PC-9 (cell line): ENCODE measurements around the gene OR4D2. TPM values are rescaled to one million over a fixed set of nuclear protein-coding genes. Genes with fewer than 3 reads are reported as not detected.

Experiments used
- BruUV-seq: library from RNA; stranded (reverse); fragments of 400-500 nt; replicated peaks from 2 replicates; lab custom pipeline; 2021; lab: Mats Ljungman, UMichigan
- CTCF ChIA-PET: fragments of 300-600 bp; sonication (Branson Sonifier 250); formaldehyde crosslinking; loops from one replicate; lab custom pipeline; 2022; ENCODE audit warnings: antibody characterized with exemption; lab: Charles Lee
- POLR2A ChIA-PET: fragments of 300-600 bp; sonication (Branson Sonifier 250); formaldehyde crosslinking; loops from one replicate; lab custom pipeline; 2022; ENCODE audit warnings: antibody characterized with exemption; ENCODE audit not compliant: unreplicated experiment; lab: Charles Lee
- DNase-seq, 2 experiments: peaks; one replicate each; pipeline versions ENCODE4 v3.0.0 to v3.0.0-alpha.2; 2015 to 2022; ENCODE audit warnings: mixed read lengths in 1 of 2
- H2AFZ ChIP-seq: fragments of 200-600 bp; sonication (generic); 2 replicates; pipeline ENCODE4 v1.8.1; 2017; ENCODE audit warnings: antibody characterized with exemption
- H3F3A ChIP-seq: fragments of 200-600 bp; sonication (generic); 2 replicates; pipeline ENCODE4 v1.8.1; 2017; ENCODE audit warnings: antibody characterized with exemption, mild to moderate bottlenecking, low read depth; ENCODE audit not compliant: insufficient read depth
- H3K27ac ChIP-seq: fragments of 200-600 bp; sonication (generic); 2 replicates; pipeline ENCODE4 v1.6.1; 2016; ENCODE audit warnings: mixed run types
- H3K27me3 ChIP-seq: fragments of 200-600 bp; sonication (generic); 2 replicates; pipeline ENCODE4 v1.6.1; 2016; ENCODE audit warnings: low read depth, mixed run types; ENCODE audit not compliant: insufficient read depth
- H3K36me3 ChIP-seq: fragments of 200-600 bp; sonication (generic); 2 replicates; pipeline ENCODE4 v1.6.1; 2016; ENCODE audit warnings: low read depth, mixed run types
- H3K4me1 ChIP-seq: fragments of 200-600 bp; sonication (generic); replicated peaks from 2 replicates; pipeline ENCODE4 v1.6.1; 2016; ENCODE audit warnings: mixed run types; ENCODE audit not compliant: insufficient read depth
- H3K4me2 ChIP-seq: fragments of 200-600 bp; sonication (generic); 2 replicates; pipeline ENCODE4 v1.6.1; 2017; ENCODE audit warnings: mixed run types
- H3K4me3 ChIP-seq: fragments of 200-600 bp; sonication (generic); 2 replicates; pipeline ENCODE4 v1.6.1; 2016; ENCODE audit warnings: mixed run types
- H3K79me2 ChIP-seq: fragments of 200-600 bp; sonication (generic); 2 replicates; pipeline ENCODE4 v1.6.1; 2017; ENCODE audit warnings: low read depth, mixed run types
- H3K9me2 ChIP-seq: fragments of 200-600 bp; sonication (generic); 2 replicates; pipeline ENCODE4 v1.8.1; 2017; ENCODE audit warnings: mild to moderate bottlenecking; ENCODE audit not compliant: insufficient read depth
- H3K9me3 ChIP-seq: fragments of 200-600 bp; sonication (generic); 2 replicates; pipeline ENCODE4 v1.8.1; 2016; ENCODE audit warnings: low read depth; ENCODE audit not compliant: insufficient read depth
- H4K20me1 ChIP-seq: fragments of 200-600 bp; sonication (generic); 2 replicates; pipeline ENCODE4 v1.8.1; 2017; ENCODE audit not compliant: insufficient read depth
- CTCF ChIP-seq: fragments of 200-600 bp; sonication (generic); conservative IDR thresholded peaks from 2 replicates; pipeline ENCODE4 v1.6.1; 2017; ENCODE audit warnings: mixed run types, antibody characterized with exemption, mild to moderate bottlenecking, moderate library complexity
- EZH2 ChIP-seq: fragments of 200-600 bp; sonication (generic); IDR thresholded peaks from 2 replicates; pipeline ENCODE4 v1.8.0; 2017; ENCODE audit warnings: antibody characterized with exemption, low read depth
- intact Hi-C: fragments of 100-400 bp; cut with micrococcal nuclease; formaldehyde crosslinking; loops from one replicate; pipeline ENCODE4 v1.10.0; 2022; ENCODE audit not compliant: unreplicated experiment
- total RNA-seq: library from RNA; stranded (reverse); gene quantifications from 2 replicates; pipeline ENCODE4 v1.2.3, GENCODE V29; 2021

OR4D2 gene
- total RNA-seq, 1 experiment from 2014 or later = not detected

- H3K9me2 ChIP-seq = no peaks in the 10 kb centered on the region
- H3K9me3 ChIP-seq = no peaks in the 10 kb centered on the region
- no peaks in the 10 kb centered on the region for H3K36me3 ChIP-seq
- no TSS peak for BruUV-seq
- H3K4me2 ChIP-seq = no peak overlapping the region
- no peak overlapping the region for H3K27ac ChIP-seq
- H4K20me1 ChIP-seq = no peaks in the 10 kb centered on the region
- H3K79me2 ChIP-seq = no peaks in the 10 kb centered on the region
- intact Hi-C loops = no loop called here
- CTCF ChIA-PET = no interaction called here
- no peaks in the 10 kb centered on the region for H3K4me1 ChIP-seq
- no peak overlapping the region for H2AFZ ChIP-seq
- peaks cover 91% of the 10 kb centered on the region for H3K27me3 ChIP-seq
- POLR2A ChIA-PET = interaction anchor here (0.5 kb wide), 1 partner anchor 216 kb away, joined by 3 read pairs; no protein-coding TSS in a partner anchor
- no peak overlapping the region for H3K4me3 ChIP-seq
- no peak for DNase-seq
- TF ChIP-seq EZH2 (no peak), CTCF (no peak)
- H3F3A ChIP-seq = no peaks in the 10 kb centered on the region
Measured at GRCh38 chr17:58153046-58153445, 13.7 kb upstream of the OR4D2 start.

DNA sequence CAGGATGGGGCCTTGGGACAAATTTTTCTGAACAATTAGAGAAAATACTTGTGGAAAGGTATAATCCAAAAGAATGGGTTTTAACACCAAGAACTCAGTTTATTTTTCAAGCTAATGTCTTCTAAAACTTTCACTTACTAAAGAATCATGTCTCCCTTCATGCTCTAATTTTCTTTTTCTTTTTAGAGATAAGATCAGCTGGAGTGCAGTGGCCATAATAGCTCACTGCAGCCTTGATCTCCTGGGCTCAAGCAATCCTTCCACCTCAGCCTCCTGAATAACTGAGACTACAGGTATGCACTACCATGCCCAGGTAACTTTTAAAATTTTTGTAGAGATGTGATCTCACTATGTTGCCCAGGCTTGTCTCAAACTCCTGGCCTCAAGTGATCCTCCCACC is 13.1 kb upstream of the OR4D2 start:
- Histone ChIP-seq H3K4me3 (no peak overlapping the region), H3K4me1 (no peaks in the 10 kb centered on the region), H3F3A (no peaks in the 10 kb centered on the region), H3K9me2 (no peaks in the 10 kb centered on the region), H3K4me2 (no peak overlapping the region), H3K27ac (no peak overlapping the region), H2AFZ (no peak overlapping the region), H4K20me1 (no peaks in the 10 kb centered on the region), H3K36me3 (no peaks in the 10 kb centered on the region), H3K79me2 (no peaks in the 10 kb centered on the region), H3K9me3 (no peaks in the 10 kb centered on the region), H3K27me3 (peaks cover 87% of the 10 kb centered on the region)
- no TSS peak for BruUV-seq
- ChIA-PET POLR2A (no interaction called here), CTCF (no interaction called here)
- no peak for DNase-seq
- TF ChIP-seq EZH2 (no peak), CTCF (no peak)
- intact Hi-C loops = no loop called here

GRCh38 chr17:58156839-58157803 is 9.7 kb upstream of the OR4D2 start:
- no TSS peak for BruUV-seq
- Histone ChIP-seq H3K4me2 (no peak overlapping the region), H2AFZ (no peak overlapping the region), H3K9me2 (no peaks in the 10 kb centered on the region), H3K79me2 (no peaks in the 10 kb centered on the region), H3K36me3 (no peaks in the 10 kb centered on the region), H4K20me1 (no peaks in the 10 kb centered on the region), H3K4me3 (no peak overlapping the region), H3K27ac (no peak overlapping the region), H3K4me1 (no peaks in the 10 kb centered on the region), H3K27me3 (peaks cover 91% of the 10 kb centered on the region), H3F3A (no peaks in the 10 kb centered on the region), H3K9me3 (no peaks in the 10 kb centered on the region)
- intact Hi-C loops = no loop called here
- TF ChIP-seq CTCF = no peak
- TF ChIP-seq EZH2 = no peak
- CTCF ChIA-PET = no interaction called here
- POLR2A ChIA-PET = no interaction called here
- no peak for DNase-seq
